ENCODE results near the gene ZNF839. TPM values are rescaled to one million over a fixed set of nuclear protein-coding genes. Genes with fewer than 3 reads are reported as not detected.
"Not testable (repeated sequence)": the region's sequence is repeated elsewhere in the genome, so short reads cannot be mapped to it uniquely, and the experiment has no call there.

The ZNF839 gene
- total RNA-seq, 1 donor from 2014 or later = 19.2 TPM

- no peaks in the 10 kb centered on the region for H3K27me3 Mint-ChIP-seq (ENCODE audit: low read depth)
- no peak for DNase-seq (ENCODE audit: low spot score in 2 of 2, unreplicated experiment in 2 of 2)
- TF ChIP-seq CTCF (IDR thresholded peaks at IDR 0.05; ENCODE audit: unreplicated experiment) = no peak
- H3K9me3 Mint-ChIP-seq = no peaks in the 10 kb centered on the region
- no peak overlapping the region for H3K27ac Mint-ChIP-seq
- H3K36me3 Mint-ChIP-seq = no peaks in the 10 kb centered on the region
- H3K4me1 Mint-ChIP-seq = no peaks in the 10 kb centered on the region
- no peak overlapping the region for H3K4me3 Mint-ChIP-seq
Observed at GRCh38 chr14:102326583-102326982, 7.0 kb downstream of the ZNF839 start.

DNA sequence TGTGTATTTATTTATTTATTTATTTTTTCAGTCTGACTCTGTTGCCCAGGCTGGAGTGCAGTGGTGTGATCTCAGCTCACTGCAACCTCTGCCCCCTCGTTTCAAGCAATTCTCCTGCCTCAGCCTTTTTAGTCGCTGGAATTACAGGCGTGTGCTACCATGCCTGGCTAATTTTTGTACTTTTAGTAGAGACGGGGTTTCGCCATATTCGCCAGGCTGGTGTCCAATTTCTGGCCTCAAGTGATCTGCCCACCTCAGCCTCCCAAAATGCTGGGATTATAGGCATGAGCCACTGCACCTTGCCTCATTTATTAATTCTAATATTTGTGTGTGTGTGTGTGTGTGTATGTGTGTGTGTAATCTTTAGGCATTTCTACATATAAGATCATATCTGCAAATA lies 9.8 kb downstream of the ZNF839 start:
- not testable (repeated sequence) for H3K27ac Mint-ChIP-seq; H3K9me3 Mint-ChIP-seq; H3K27me3 Mint-ChIP-seq (ENCODE audit: low read depth); H3K36me3 Mint-ChIP-seq; H3K4me1 Mint-ChIP-seq; H3K4me3 Mint-ChIP-seq; DNase-seq (ENCODE audit: low spot score in 2 of 2, unreplicated experiment in 2 of 2)

DNA sequence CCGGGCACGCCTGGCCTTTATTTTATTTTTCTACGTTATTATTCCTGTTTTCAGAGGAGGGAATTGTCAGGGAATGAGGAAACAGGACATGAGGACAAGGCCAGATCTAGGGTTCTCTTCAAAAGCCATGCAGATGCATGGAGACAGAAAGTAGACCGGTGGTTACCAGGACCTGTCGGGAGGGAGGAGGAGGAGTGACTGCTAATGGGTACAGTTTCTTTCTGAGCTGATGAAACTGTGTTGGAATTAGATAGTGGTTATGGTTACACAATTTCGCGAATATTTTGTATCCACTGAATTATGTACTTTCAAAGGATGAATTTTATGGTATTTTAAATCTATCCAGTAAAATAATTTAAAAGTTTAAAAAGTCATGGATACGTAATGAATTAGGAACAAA lies 11.3 kb downstream of the ZNF839 start:
- Mint-ChIP-seq H3K36me3 (peaks cover 14% of the 10 kb centered on the region), H3K4me1 (no peaks in the 10 kb centered on the region), H3K9me3 (no peaks in the 10 kb centered on the region), H3K27ac (no peak overlapping the region), H3K27me3 (ENCODE audit: low read depth) (no peaks in the 10 kb centered on the region), H3K4me3 (no peak overlapping the region)
- TF ChIP-seq CTCF (IDR thresholded peaks at IDR 0.05; ENCODE audit: unreplicated experiment) = no peak
- DNase-seq (ENCODE audit: low spot score in 2 of 2, unreplicated experiment in 2 of 2) = no peak

DNA sequence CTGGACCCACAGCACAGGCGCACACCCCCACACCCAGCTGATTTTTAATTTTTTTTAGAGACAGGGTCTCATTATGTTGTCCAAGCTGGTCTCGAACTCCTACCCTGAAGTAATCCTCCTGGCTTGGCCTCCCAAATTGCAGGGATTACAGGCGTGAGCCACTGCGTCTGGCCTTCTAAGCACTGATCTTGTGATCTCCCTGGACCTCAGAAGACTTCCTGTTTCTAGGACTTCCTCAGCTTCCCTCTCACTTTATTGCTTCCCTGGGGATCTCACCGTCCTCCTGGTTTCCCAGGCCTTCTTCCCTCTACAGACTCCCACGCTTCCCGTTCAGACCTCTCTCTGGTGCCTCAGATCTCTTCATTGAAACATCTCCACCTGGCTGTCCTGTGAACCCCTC lies 13.8 kb downstream of the ZNF839 start:
- H3K4me1 Mint-ChIP-seq = no peaks in the 10 kb centered on the region
- H3K27ac Mint-ChIP-seq = no peak overlapping the region
- H3K36me3 Mint-ChIP-seq = peaks cover 27% of the 10 kb centered on the region
- no peaks in the 10 kb centered on the region for H3K9me3 Mint-ChIP-seq
- TF ChIP-seq CTCF (IDR thresholded peaks at IDR 0.05; ENCODE audit: unreplicated experiment) = no peak
- no peak overlapping the region for H3K4me3 Mint-ChIP-seq
- no peak for DNase-seq (ENCODE audit: low spot score in 2 of 2, unreplicated experiment in 2 of 2)
- no peaks in the 10 kb centered on the region for H3K27me3 Mint-ChIP-seq (ENCODE audit: low read depth)

DNA sequence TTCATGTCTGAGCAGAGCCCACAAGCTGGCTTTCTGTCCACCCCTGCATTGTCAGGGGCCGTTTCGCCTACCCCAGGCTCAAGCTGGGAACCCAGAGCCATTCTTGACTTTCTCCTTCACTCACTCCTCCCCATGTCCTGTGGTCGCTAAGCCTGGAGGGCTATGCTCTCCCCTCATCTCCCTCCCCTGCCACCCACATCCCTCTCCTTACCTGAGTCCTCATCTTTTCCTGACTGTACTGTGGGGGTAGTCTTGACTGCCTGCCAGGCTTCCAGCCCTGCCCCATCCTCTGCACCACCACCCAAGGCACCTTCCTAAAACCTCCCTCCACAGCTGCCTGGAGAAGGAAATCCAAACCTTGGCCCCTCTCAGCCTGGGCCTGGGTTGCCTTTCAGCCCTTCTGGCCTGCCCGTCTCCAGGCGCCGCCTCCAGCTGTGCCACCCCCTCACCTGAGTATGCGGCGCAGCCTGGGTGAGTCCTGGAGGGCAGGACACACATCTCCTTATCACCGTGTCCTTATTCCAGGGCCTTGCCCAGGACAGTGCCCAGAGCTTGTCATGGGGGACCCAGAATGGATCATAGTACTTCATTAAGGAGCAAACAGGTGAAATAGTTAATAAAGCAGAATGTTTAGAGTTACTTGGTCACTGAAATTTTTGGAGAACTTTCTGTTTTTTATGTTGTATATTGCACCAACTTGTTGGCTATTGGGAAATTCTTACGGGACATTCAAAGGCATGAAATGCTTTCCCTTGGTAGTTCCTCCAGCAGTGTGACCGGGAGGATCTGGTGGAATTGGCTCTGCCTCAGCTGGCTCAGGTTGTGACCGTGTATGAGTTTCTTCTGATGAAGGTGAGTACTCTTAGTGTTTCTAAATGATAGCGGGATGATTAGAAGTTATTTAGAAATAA lies 14.5 kb downstream of the ZNF839 start:
- DNase-seq (ENCODE audit: low spot score in 2 of 2, unreplicated experiment in 2 of 2) = no peak
- TF ChIP-seq CTCF (IDR thresholded peaks at IDR 0.05; ENCODE audit: unreplicated experiment) = no peak
- Mint-ChIP-seq H3K27me3 (ENCODE audit: low read depth) (no peaks in the 10 kb centered on the region), H3K9me3 (no peaks in the 10 kb centered on the region), H3K4me3 (no peak overlapping the region), H3K27ac (no peak overlapping the region), H3K36me3 (peaks cover 31% of the 10 kb centered on the region), H3K4me1 (no peaks in the 10 kb centered on the region)

- TF ChIP-seq CTCF (IDR thresholded peaks at IDR 0.05; ENCODE audit: unreplicated experiment) = no peak
- DNase-seq (ENCODE audit: low spot score in 2 of 2, unreplicated experiment in 2 of 2) = no peak
- H3K27ac Mint-ChIP-seq = no peak overlapping the region
- H3K36me3 Mint-ChIP-seq = peaks cover 31% of the 10 kb centered on the region
- no peaks in the 10 kb centered on the region for H3K9me3 Mint-ChIP-seq
- H3K27me3 Mint-ChIP-seq (ENCODE audit: low read depth) = no peaks in the 10 kb centered on the region
- no peaks in the 10 kb centered on the region for H3K4me1 Mint-ChIP-seq
- no peak overlapping the region for H3K4me3 Mint-ChIP-seq
Observed at GRCh38 chr14:102335163-102335562, 15.6 kb downstream of the ZNF839 start.

All from mesothelial cell of epicardium (in vitro differentiated cells).